Activated T-helper 2 cell treated with anti-CD3 and anti-CD28 coated beads, Interferon-gamma antibody, Interleukin-2, Interleukin-4, amounts not matched to agents 10 μg/mL and 5 μg/mL and 100 μg/mL, durations not matched to agents 14 hours and 24 hours and 36 hours (primary cell): ENCODE measurements around the gene B3GAT1. TPM values are rescaled to one million over a fixed set of nuclear protein-coding genes. Genes with fewer than 3 reads are reported as not detected.
A peak's percentile ranks its signal among the peaks of the same experiment; 100 is the strongest.

Experiments
- DNase-seq: peaks from one replicate; pipeline ENCODE4 v3.0.0; 2021; ENCODE audit warnings: low spot score
- H3K27ac Mint-ChIP-seq: one replicate; pipeline ENCODE4 v1.8.0; 2021; ENCODE audit warnings: mixed read lengths
- H3K27me3 Mint-ChIP-seq: one replicate; pipeline ENCODE4 v1.8.0; 2021; ENCODE audit warnings: low read depth, mixed read lengths
- H3K36me3 Mint-ChIP-seq: one replicate; pipeline ENCODE4 v1.8.0; 2021; ENCODE audit warnings: low read depth, mixed read lengths
- H3K4me1 Mint-ChIP-seq: one replicate; pipeline ENCODE4 v1.8.0; 2021; ENCODE audit warnings: low read depth, mixed read lengths
- H3K4me3 Mint-ChIP-seq: one replicate; pipeline ENCODE4 v1.8.0; 2021; ENCODE audit warnings: low read depth, mild to moderate bottlenecking, moderate library complexity, mixed read lengths
- H3K9me3 Mint-ChIP-seq: one replicate; pipeline ENCODE4 v1.8.0; 2021; ENCODE audit warnings: mixed read lengths
- intact Hi-C: fragments of 100-400 bp; cut with micrococcal nuclease; formaldehyde crosslinking; loops from one replicate; pipeline ENCODE4 v1.15.1; 2023
- total RNA-seq: library from RNA; stranded (reverse); gene quantifications from 2 replicates; pipeline ENCODE4 v1.2.3, GENCODE V29; 2022

The B3GAT1 gene
- total RNA-seq, 1 donor from 2014 or later: 0.27 TPM

- Mint-ChIP-seq H3K4me3 (no peak overlapping the region), H3K27me3 (no peaks in the 10 kb centered on the region), H3K4me1 (no peaks in the 10 kb centered on the region), H3K27ac (no peak overlapping the region), H3K36me3 (no peaks in the 10 kb centered on the region), H3K9me3 (no peaks in the 10 kb centered on the region)
- intact Hi-C loops: no loop called here
- no peak for DNase-seq
Observed at GRCh38 chr11:134343646-134344045, 68.4 kb downstream of the B3GAT1 start.

DNA sequence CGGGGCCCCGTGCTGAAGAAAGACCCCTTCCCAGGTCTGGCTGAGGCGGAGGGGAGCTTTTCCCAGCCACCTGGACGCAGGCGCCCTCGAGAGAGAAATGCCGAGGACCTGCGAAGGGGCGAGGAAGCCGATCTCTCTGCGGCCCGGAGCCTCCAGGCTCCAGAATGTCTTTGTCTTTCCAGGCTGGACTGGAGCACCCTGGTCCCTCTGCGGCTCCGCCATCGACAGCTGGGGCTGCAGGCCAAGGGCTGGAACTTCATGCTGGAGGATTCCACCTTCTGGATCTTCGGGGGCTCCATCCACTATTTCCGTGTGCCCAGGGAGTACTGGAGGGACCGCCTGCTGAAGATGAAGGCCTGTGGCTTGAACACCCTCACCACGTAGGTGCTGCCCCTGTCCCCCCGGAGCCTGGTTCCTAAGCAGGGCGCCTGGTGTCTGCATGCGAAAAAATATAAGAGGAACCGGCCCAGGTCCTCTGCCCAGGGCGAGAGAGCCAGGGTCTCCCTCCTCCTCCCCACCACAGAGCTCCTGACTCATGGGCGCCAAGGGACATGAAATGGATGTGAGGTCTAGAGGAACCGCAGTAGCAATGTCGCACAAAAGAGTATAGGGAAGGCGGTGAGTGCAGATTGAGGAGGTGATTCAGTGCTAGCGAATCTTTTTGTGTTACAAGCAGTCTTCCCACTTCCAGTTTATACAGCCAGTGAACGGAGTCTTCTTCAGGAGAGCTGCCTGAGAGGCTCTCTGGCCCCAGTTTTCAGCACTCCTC, 69.3 kb downstream of the B3GAT1 start:
- Mint-ChIP-seq H3K36me3 (no peaks in the 10 kb centered on the region), H3K4me3 (no peak overlapping the region), H3K9me3 (no peaks in the 10 kb centered on the region), H3K27ac (no peak overlapping the region), H3K4me1 (no peaks in the 10 kb centered on the region), H3K27me3 (no peaks in the 10 kb centered on the region)
- no peak for DNase-seq
- intact Hi-C loops: no loop called here

- DNase-seq: no peak
- Mint-ChIP-seq H3K27ac (no peak overlapping the region), H3K4me1 (no peaks in the 10 kb centered on the region), H3K9me3 (no peaks in the 10 kb centered on the region), H3K36me3 (no peaks in the 10 kb centered on the region), H3K27me3 (no peaks in the 10 kb centered on the region), H3K4me3 (no peak overlapping the region)
- intact Hi-C loops: no loop called here
Observed at GRCh38 chr11:134341805-134342571, 70.1 kb downstream of the B3GAT1 start.

DNA sequence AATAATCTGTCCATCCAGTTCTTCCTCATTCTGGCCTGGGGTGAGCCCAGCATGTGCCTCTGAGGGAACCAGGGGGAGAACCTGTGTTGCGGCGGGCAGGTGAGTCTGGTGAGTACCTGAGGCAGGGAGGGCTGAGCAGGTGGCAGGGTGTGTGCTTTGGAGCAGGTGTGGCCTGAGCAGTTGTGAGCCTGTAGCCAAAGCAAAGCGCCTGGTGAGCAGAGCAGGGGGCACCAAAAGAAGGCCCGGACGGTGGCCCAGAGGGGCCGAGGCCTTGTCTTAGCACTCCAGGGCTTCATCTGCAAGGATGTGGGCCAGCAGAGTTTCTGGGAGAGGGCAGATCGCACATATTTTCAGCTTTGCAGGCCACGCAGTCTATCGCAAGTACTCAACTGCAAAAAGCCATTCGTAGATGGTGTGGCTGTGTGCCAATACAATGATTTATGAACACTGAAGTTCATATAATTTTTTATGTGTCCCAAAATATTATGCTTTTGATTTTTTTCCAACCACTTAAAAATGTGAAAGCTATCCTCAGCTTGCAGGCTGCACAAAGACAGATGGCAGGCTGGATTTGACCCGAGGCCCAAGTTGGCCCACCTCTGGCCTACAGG, 71.6 kb downstream of the B3GAT1 start:
- no peak for DNase-seq
- intact Hi-C loops: no loop called here
- Mint-ChIP-seq H3K27me3 (peaks cover under 1% of the 10 kb centered on the region), H3K4me1 (no peaks in the 10 kb centered on the region), H3K36me3 (no peaks in the 10 kb centered on the region), H3K9me3 (no peaks in the 10 kb centered on the region), H3K4me3 (no peak overlapping the region), H3K27ac (no peak overlapping the region)

DNA sequence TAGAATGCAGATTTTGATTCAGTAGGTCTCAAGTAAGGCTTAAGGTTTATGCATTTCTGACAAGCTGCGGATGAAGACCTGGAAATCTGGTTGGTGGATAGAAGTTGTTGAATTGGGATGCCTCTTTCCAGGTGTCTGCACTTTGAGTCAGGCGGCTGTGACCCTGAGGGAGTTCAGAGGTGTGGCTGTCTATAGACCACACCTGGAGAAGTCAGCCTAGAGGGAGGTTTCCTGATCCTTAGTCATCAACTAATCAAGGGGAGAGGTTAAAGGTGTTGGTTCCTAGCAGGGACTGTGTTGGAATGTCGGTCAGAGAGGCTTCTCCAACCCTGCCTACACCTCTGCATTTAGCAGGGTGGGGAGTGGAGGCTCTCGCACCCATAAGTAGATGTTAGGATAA, 72.3 kb downstream of the B3GAT1 start:
- peaks cover 8% of the 10 kb centered on the region for H3K27me3 Mint-ChIP-seq
- H3K4me3 Mint-ChIP-seq: no peak overlapping the region
- intact Hi-C loops: no loop called here
- H3K4me1 Mint-ChIP-seq: no peaks in the 10 kb centered on the region
- H3K27ac Mint-ChIP-seq: no peak overlapping the region
- DNase-seq: no peak
- no peaks in the 10 kb centered on the region for H3K36me3 Mint-ChIP-seq
- no peaks in the 10 kb centered on the region for H3K9me3 Mint-ChIP-seq

DNA sequence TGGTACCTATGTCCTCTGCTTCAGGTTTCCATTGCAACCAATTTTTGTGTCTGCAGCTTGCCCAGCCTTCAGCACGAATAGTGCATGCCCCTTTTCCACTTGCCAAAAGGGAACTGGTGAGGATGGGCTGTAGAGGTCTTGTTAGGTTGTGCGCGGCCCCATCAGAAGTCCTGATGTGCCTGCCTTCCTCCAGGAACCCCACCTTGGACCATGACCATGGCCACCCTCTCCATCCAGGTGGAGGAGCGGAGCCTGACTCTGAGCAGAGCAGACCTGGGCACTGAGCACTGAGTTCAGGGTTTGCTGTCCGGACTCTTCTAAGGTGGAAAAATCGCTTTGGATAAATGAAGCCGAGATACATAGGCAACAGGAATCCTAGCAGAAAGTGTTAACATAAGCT, 73.4 kb downstream of the B3GAT1 start:
- no peak overlapping the region for H3K4me3 Mint-ChIP-seq
- peaks cover 16% of the 10 kb centered on the region for H3K27me3 Mint-ChIP-seq
- no peak overlapping the region for H3K27ac Mint-ChIP-seq
- intact Hi-C loops: no loop called here
- DNase-seq: no peak
- no peaks in the 10 kb centered on the region for H3K4me1 Mint-ChIP-seq
- H3K36me3 Mint-ChIP-seq: no peaks in the 10 kb centered on the region
- H3K9me3 Mint-ChIP-seq: no peaks in the 10 kb centered on the region

- H3K4me1 Mint-ChIP-seq: no peaks in the 10 kb centered on the region
- peaks cover 22% of the 10 kb centered on the region for H3K27me3 Mint-ChIP-seq
- H3K4me3 Mint-ChIP-seq: no peak overlapping the region
- no peaks in the 10 kb centered on the region for H3K9me3 Mint-ChIP-seq
- DNase-seq: no peak
- no peak overlapping the region for H3K27ac Mint-ChIP-seq
- intact Hi-C loops: no loop called here
- H3K36me3 Mint-ChIP-seq: no peaks in the 10 kb centered on the region
Observed at GRCh38 chr11:134338068-134338467, 74.0 kb downstream of the B3GAT1 start.

- Mint-ChIP-seq H3K4me3 (no peak overlapping the region), H3K27me3 (peaks cover 28% of the 10 kb centered on the region), H3K27ac (no peak overlapping the region), H3K9me3 (no peaks in the 10 kb centered on the region), H3K4me1 (peaks cover 6% of the 10 kb centered on the region), H3K36me3 (no peaks in the 10 kb centered on the region)
- no peak for DNase-seq
- intact Hi-C loops: no loop called here
Observed at GRCh38 chr11:134337051-134337450, 75.0 kb downstream of the B3GAT1 start.

DNA sequence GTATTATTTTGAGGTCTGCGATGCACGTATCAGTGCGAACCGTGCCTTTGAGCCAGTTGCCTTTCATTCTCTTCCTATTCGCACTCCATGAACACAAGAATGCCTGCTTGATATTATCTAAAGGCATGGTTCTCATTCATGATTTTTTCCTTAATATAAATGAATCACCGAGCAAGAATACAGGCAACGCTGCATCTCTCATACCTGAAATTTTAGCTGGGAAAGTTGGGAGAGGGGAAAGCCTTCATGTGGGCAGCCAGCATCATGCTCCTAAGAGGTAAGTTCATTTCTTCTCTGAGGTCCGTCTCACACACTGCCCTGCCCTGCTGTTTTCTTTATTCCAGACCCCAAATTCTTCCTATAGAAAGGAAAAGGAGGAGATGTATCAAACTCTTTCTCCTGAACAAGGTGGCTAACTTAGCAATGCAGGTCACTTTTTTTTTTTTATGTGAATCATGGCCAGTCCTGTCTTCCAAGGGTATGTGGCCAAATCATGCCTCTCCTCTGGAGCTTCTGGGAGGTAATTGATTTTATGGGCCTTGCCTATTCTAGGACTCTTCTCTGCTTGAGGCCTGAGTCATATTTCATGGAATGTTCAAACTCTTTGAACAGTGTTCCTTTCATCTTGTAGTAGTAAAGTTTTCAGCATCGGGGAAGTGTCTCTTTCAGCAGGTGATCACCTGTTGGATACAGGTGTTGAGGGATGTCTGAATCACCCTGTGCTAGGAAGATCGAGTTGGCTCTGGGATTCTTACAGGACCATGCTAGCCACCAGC, 77.1 kb downstream of the B3GAT1 start:
- H3K9me3 Mint-ChIP-seq: no peaks in the 10 kb centered on the region
- intact Hi-C loops: loop anchor here (5.0 kb wide), 1 partner anchor 408 kb away; no protein-coding TSS in a partner anchor
- no peaks in the 10 kb centered on the region for H3K36me3 Mint-ChIP-seq
- H3K27me3 Mint-ChIP-seq: peaks cover 44% of the 10 kb centered on the region
- no peak for DNase-seq
- no peak overlapping the region for H3K4me3 Mint-ChIP-seq
- H3K27ac Mint-ChIP-seq: no peak overlapping the region
- peaks cover 9% of the 10 kb centered on the region for H3K4me1 Mint-ChIP-seq

GRCh38 chr11:134333946-134334345, 78.1 kb downstream of the B3GAT1 start:
- Mint-ChIP-seq H3K27me3 (peaks cover 48% of the 10 kb centered on the region), H3K9me3 (no peaks in the 10 kb centered on the region), H3K4me3 (no peak overlapping the region), H3K27ac (no peak overlapping the region), H3K4me1 (peaks cover 9% of the 10 kb centered on the region), H3K36me3 (no peaks in the 10 kb centered on the region)
- DNase-seq: no peak
- intact Hi-C loops: loop anchor here (5.0 kb wide), 1 partner anchor 407 kb away; no protein-coding TSS in a partner anchor

DNA sequence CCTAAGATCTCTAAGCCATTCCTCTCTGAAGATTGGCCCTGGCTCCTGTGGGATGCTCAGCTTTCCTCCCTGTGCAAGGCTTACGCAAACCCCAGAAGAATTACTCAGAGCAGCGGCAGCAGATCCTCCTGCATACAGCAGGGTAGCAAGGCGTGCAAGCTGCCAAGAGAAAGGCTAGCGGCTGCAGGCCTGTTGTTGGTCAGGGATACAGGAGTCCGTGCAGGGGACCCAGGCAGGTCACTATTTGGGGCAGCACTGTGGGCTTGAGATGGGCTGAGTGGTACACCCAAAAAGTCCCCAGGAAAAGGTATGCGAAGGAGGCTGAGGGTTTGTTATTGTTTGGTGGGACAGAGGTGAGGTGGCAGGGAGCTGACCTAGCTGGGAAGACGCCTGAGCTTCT, 78.7 kb downstream of the B3GAT1 start:
- Mint-ChIP-seq H3K27me3 (peaks cover 48% of the 10 kb centered on the region), H3K36me3 (no peaks in the 10 kb centered on the region), H3K4me1 (peaks cover 9% of the 10 kb centered on the region), H3K9me3 (no peaks in the 10 kb centered on the region), H3K27ac (no peak overlapping the region), H3K4me3 (peak overlapping the region; percentile 71)
- DNase-seq: no peak
- intact Hi-C loops: loop anchor here (5.0 kb wide), 1 partner anchor 406 kb away; no protein-coding TSS in a partner anchor

GRCh38 chr11:134332782-134333181, 79.3 kb downstream of the B3GAT1 start:
- H3K4me3 Mint-ChIP-seq: peak overlapping the region; percentile 71
- no peaks in the 10 kb centered on the region for H3K9me3 Mint-ChIP-seq
- H3K36me3 Mint-ChIP-seq: no peaks in the 10 kb centered on the region
- H3K27ac Mint-ChIP-seq: no peak overlapping the region
- intact Hi-C loops: loop anchor here (5.0 kb wide), 1 partner anchor 405 kb away; no protein-coding TSS in a partner anchor
- DNase-seq: no peak
- H3K4me1 Mint-ChIP-seq: peaks cover 9% of the 10 kb centered on the region
- H3K27me3 Mint-ChIP-seq: peaks cover 48% of the 10 kb centered on the region
